GM21786 (cell line): ENCODE results near the gene CCL14.
"Not testable (repeated sequence)": the region's sequence is repeated elsewhere in the genome, so short reads cannot be mapped to it uniquely, and the experiment has no call there.

Experiments
- ATAC-seq: cut with Tn5 transposase; IDR thresholded peaks from one replicate; pipeline ENCODE4 v1.9.1; 2021; ENCODE audit not compliant: unreplicated experiment

Gene CCL14

DNA sequence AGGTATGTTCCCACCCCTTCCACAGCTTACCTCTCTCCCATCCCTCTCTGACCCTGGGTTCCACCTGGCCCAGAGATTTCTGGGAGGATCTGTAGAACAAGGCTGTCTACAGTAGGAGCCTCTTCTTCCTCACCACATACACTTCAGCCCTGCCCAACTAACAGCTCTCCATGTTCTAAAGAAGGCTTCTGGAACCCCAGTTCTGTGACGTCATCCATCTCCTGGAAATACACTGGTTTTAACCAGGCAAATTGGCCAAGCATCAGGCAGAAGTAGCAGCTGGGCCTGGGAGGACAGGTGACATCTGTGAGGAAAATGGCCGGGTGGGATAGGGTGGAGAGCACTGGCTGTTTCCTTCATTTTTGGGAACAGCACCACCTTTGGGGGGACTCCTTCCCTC lies 43.0 kb downstream of the CCL14 start, which contains the start of gene LYZL6:
Gene LYZL6, minus strand, starts transcription at position 177 of the 400 bp plus-strand sequence. CDS start 4,357 bp downstream, outside the sequence.
- ATAC-seq = no peak

GRCh38 chr17:35942588-35943186 lies 43.8 kb downstream of the CCL14 start:
- no peak for ATAC-seq

GRCh38 chr17:35938492-35938891 lies 48.0 kb downstream of the CCL14 start:
- not testable (repeated sequence) for ATAC-seq

- no peak for ATAC-seq
These were observed 50.5 kb downstream of the CCL14 start for GRCh38 chr17:35936063-35936462.

DNA sequence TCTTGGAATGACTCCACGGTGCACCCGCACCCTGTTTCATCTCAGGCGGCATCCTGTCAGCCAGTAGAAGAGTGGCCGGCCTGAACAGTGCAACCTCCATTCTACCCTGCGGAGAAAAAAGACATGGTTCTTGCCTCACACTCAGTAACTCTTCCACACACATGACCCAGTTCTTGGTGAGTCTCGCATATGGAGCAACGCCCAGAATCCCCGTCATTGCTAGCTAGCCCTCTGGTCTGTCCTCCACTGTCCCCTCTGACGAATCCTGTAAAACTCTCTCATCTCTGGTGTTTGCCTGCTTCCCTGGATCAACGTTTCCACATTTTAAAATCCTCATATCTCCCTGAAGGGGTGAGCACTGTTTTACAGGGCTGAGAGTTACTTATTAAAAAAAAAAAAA lies 51.8 kb downstream of the CCL14 start:
- ATAC-seq = no peak
